ENCODE data around the gene BEAN1.

DNA sequence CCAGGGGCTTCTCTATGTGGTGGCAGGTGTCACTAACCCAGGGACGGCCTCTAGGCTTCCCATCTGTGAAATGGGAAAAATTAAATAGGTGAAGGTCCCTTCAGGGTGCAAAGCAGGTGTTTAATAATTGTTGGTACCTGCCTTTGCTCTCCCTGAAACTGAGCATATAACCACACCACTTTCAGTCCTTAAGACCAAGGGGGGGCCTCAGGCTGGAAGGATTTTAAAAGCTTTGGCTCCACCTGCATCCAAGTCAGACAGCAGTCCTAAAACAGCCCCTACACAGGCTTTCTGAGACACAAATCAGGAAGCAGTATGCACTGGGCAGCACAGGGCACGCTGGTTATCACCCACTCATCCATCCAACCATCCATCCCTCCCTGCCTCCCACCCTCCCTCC, 67.8 kb downstream of the BEAN1 start:
- TF ChIP-seq, protein P1, sequence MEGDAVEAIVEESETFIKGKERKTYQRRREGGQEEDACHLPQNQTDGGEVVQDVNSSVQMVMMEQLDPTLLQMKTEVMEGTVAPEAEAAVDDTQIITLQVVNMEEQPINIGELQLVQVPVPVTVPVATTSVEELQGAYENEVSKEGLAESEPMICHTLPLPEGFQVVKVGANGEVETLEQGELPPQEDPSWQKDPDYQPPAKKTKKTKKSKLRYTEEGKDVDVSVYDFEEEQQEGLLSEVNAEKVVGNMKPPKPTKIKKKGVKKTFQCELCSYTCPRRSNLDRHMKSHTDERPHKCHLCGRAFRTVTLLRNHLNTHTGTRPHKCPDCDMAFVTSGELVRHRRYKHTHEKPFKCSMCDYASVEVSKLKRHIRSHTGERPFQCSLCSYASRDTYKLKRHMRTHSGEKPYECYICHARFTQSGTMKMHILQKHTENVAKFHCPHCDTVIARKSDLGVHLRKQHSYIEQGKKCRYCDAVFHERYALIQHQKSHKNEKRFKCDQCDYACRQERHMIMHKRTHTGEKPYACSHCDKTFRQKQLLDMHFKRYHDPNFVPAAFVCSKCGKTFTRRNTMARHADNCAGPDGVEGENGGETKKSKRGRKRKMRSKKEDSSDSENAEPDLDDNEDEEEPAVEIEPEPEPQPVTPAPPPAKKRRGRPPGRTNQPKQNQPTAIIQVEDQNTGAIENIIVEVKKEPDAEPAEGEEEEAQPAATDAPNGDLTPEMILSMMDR (IDR thresholded peaks at IDR 0.05; ENCODE audit: low read depth, low read length) = no peak
- TF ChIP-seq POLR2A (IDR thresholded peaks at IDR 0.05; ENCODE audit: extremely low read depth, insufficient read length) = no peak

Measured in NB4 (cell line).